ENCODE results near the gene VSTM2B.
"Not testable (repeated sequence)": the region's sequence is repeated elsewhere in the genome, so short reads cannot be mapped to it uniquely, and the experiment has no call there.

The VSTM2B gene

GRCh38 chr19:29532956-29533355 is 7.2 kb downstream of the VSTM2B start:
- no peak for DNase-seq

- DNase-seq = no peak
Measured at GRCh38 chr19:29533578-29534544, 8.1 kb downstream of the VSTM2B start.

- DNase-seq = no peak
Measured at GRCh38 chr19:29535214-29535831, 9.5 kb downstream of the VSTM2B start.

DNA sequence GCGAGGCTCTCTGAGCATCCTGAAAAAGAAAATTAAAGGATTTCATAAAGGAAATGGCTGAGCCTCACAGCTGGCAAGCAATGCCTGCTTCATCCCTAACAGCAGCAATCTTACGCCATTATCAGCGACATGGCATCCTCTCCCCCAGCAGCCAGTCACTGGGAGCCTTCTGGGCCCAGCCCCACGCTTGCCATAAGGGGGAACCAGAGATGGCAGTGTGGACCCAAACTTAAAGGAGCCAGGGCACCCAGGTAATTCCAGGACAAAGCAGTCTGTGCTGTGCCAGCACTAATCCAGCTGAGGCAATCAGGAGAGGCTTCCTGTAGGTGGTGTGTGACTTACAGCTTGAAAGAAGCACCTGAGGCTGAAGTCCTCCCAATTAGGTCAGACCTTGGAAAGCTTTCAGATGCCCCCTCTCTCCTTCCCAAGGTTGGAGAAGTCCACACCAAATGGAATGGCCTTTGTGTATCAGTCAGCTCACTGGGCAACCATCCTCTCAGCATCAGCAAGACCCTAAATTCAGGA is 10.3 kb downstream of the VSTM2B start:
- no peak for DNase-seq

DNA sequence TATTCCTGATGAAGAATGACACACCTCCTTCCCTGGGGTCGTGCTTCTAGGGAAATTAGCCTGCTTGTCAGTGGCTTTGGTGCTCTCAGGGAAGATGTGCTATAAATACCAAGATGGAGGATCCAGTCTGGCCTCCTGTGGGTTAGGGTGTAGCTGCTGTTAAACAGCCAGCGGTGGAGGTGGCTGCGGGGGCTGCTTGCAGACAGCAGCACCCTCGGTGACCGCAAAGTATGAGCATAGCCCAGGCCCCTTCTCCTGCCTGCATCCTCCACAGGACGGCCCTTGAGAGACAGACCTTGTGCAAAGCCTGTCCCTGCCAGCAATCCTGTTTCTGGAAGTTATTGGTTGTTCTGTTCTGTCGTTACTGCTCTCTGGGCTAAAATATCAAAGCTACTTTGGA is 11.4 kb downstream of the VSTM2B start:
- no peak for DNase-seq

GRCh38 chr19:29537601-29538000 is 11.8 kb downstream of the VSTM2B start:
- no peak for DNase-seq

DNA sequence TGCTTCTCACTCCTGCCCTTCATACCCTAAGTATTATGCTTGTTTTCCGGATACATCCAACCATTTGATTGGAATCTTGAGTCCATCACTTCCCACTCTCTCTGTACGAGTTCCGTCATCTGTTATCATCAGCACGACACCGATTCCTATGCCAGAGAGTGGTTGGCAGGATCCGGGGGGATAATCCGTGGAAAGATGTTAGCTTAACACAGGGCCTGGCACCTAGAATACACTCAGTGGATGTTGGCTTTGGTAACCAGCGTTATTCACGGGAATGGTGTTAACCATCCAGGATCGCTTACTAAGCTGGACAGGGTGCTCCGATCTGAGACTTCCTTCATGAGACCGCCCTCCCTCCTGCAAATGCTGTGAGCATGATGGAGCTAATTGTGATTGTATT is 12.4 kb downstream of the VSTM2B start:
- DNase-seq = no peak

DNA sequence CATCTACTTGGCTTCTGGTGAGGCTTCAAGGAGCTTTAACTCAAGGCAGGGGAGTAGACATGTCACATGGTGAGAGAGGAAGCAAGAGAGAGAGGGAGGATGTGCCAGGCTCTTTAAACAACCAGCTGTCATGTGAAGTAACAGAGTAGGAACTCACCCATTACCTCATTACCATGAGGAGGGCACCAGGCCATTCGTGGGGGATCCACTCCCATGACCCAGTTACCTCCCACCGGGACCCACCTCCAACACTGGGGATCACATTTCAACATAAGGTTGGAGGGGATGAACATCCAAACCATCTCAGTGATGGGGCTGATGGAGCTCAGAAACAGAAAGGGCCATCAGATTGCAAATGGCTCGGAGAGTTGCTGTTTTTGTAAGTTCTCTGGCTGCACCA is 12.9 kb downstream of the VSTM2B start:
- DNase-seq = no peak

GRCh38 chr19:29539131-29539530 is 13.3 kb downstream of the VSTM2B start:
- DNase-seq = no peak

DNA sequence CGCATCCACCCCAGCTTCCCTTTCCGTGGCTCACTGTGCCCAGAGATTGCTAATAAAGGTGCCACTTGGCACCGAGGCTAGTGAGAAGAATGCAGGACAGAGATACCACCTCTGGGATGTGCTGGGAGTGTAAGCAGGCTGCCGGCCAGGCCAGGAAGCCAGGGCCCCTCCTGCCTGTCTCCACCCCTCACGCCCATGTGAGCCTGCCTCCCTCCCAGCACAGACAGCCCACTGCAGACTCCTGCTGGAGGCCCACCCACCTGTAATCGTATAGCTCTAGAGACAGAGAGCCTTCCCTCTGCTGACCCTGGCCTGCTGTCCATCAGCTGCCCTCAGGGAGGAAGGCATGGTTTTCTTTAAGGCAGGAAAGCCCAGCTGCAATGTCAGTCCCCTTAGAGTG is 13.9 kb downstream of the VSTM2B start:
- DNase-seq = no peak

DNA sequence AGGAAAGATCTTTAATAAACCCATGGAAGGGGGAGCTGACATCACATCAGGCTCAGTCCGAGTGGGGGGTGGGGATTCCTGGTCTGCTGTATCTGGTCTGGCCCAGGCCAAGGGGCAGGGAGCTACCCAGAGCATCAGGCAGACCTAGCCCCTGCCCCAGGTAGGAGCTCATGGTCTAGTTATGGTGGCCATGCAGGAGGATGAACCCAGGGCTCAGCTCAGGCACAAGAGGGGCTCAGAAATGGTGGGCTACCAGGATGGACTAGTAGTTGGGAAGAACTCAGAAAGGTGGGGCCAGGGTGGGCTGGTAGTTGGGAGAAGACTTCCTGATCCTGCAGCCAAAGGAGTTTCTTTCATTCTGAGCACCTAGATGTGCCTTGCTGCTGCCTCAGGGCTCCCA is 14.3 kb downstream of the VSTM2B start:
- no peak for DNase-seq

- DNase-seq = no peak
Measured at GRCh38 chr19:29541473-29542253, 15.9 kb downstream of the VSTM2B start.

GRCh38 chr19:29542327-29542726 is 16.5 kb downstream of the VSTM2B start:
- DNase-seq = no peak

DNA sequence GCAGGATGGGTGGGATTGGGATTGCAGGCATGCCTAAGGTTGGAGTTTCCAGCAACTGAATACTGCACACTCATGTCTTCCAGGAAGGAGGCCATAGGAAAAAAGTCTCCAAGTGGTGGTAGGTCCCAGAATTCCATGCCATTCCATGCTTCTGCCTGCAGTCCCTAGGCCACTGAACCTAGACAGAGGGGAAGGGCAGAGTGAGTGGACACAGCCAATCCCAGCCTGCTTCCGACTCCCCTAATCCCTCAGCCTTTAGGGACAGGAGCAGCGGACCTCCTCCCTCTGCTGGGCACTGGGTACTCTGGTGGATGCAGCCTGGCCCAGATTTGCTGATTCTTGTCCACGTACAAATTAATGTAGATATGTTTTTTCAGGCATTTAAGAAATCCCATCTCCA is 17.0 kb downstream of the VSTM2B start:
- DNase-seq = no peak

DNA sequence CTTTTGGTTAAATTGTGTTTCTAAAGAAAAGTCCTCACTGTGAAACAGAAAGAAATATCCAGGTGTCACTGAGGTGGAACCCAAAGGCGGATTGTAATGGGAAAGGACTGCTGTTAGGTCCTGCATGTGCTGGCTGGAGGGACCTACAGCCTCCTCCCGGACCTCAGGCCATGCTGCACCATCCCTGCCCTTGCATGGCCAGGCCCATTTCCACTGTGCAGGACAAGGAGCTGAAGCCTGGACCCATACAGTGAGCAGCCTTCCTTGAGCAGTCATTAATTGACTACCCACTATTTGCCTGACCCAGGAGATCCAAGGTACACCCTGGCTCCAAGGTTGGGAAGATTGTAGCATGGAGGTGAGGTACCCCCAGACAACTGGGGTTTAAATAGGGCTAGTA is 17.6 kb downstream of the VSTM2B start:
- no peak for DNase-seq

GRCh38 chr19:29544656-29545360 is 19.0 kb downstream of the VSTM2B start:
- no peak for DNase-seq

DNA sequence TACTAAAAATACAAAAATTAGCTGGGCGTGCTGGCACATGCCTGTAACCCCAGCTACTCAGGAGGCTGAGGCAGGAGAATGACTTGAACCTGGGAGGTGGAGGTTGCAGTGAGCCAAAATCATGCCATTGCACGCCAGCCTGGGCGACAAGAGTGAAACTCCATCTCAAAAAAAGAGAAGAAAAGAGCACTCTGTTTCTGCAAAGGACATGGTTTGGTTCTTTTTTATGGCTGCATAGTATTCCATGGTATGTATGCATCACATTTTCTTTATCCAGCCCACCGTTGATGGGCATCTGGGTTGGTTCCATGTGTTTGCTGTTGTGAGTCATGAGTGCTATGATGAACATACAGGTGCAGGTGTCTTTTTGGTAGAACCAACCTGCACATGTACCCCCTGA is 19.7 kb downstream of the VSTM2B start:
- not testable (repeated sequence) for DNase-seq

DNA sequence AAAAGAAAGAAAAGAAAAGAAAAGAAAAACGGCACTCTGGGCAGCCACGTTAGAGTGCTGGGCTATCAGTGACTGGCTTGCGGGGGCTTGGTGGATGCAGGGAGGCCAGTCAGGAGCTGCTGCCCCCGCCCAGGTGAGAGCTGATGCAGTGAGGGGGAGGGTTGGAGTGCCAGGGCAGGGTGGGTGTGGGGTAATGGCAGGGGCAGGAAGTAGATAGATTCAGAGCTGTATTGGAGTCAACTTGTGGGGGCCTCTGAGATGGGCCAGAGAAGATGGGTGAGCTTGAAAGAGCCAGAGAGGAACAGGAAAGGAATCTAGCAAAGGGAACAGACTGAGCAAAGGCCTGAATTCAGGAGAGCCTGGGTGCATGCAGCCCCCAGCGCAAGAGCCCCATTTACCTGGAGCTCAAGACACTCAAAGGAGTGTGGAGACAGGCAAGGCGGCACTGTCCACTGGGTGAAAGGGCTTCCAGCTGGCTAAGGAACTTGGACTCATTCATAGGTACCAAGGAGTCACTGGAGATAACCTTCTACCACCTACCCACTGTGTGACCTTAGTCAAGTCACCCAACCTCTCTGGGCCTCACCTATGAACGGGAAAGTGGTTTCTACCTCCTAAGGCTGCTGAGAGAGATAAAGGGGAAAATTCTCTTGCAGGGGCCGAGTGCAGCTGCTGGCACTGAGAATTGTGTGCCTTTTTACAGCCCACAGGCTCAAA is 20.2 kb downstream of the VSTM2B start:
- no peak for DNase-seq

DNA sequence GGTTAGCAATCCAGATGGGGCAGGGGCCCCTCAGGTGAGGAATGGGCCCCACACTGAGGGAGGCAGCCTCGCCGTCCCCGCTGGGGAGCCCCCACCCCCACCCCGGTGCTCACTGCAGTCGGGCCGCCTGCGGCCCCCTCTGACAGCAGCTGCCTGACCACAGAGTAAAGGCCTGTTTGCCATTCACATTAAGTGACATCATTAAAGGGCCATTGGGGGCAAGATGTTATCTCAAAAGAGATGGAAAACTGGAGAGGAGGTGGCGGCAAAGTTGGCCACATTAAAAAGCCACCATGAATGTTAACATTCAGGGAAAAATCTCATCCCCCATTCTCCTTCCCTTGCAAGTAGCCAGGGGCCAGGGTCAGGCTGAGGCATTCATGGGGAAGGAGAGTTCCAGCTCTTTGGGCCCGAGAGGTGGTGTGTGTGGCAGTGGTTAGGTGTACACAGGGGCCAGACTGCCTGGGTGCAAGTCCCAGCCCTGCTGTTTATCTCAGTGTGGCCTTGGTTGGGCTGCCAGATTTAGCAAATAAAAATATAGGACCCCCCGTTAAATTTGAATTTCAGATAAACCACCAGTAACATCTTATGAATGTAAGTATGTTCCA is 20.9 kb downstream of the VSTM2B start:
- no peak for DNase-seq

DNA sequence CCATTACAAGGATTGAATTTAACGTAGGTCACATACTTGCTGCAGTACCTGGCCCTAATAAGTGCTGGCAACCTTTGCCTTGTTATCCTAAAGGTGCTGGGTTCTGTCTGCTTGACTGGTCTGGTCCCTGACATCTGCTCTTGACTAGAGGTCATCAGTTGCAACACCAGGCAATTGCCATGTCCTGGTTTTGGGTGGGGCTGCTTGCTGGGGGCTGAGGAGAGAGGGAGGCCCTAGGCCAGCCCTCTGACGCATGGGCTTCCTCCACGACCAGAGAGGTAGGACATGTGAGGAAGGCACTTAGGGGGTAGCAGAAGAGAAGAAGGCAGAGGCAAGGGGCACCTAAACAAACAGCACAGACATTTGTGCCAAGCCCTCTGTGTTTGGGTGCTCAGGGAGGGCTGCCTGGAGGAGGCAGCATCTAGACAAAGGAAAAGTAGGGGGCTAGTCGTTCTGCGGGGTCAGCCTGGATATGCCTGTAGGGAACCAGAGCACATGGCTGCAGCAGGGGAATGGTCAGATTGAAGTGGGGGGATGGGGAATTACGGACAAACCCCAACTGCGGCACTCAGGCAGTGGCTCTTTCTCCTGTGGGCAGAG is 21.7 kb downstream of the VSTM2B start:
- DNase-seq = no peak

GRCh38 chr19:29547981-29548380 is 22.2 kb downstream of the VSTM2B start:
- no peak for DNase-seq
